ENCODE data around the gene TMEM231.
"Not testable (repeated sequence)": the region's sequence is repeated elsewhere in the genome, so short reads cannot be mapped to it uniquely, and the experiment has no call there.

Gene TMEM231, protein sequence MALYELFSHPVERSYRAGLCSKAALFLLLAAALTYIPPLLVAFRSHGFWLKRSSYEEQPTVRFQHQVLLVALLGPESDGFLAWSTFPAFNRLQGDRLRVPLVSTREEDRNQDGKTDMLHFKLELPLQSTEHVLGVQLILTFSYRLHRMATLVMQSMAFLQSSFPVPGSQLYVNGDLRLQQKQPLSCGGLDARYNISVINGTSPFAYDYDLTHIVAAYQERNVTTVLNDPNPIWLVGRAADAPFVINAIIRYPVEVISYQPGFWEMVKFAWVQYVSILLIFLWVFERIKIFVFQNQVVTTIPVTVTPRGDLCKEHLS

GRCh38 chr16:75555707-75556430 lies at the start of gene TMEM231:
TSS of gene TMEM231 (minus strand) at chr16:75556252. CDS start at chr16:75556209, 43 bp downstream.
- TF ChIP-seq, protein P1, sequence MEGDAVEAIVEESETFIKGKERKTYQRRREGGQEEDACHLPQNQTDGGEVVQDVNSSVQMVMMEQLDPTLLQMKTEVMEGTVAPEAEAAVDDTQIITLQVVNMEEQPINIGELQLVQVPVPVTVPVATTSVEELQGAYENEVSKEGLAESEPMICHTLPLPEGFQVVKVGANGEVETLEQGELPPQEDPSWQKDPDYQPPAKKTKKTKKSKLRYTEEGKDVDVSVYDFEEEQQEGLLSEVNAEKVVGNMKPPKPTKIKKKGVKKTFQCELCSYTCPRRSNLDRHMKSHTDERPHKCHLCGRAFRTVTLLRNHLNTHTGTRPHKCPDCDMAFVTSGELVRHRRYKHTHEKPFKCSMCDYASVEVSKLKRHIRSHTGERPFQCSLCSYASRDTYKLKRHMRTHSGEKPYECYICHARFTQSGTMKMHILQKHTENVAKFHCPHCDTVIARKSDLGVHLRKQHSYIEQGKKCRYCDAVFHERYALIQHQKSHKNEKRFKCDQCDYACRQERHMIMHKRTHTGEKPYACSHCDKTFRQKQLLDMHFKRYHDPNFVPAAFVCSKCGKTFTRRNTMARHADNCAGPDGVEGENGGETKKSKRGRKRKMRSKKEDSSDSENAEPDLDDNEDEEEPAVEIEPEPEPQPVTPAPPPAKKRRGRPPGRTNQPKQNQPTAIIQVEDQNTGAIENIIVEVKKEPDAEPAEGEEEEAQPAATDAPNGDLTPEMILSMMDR (IDR thresholded peaks at IDR 0.05; ENCODE audit: extremely low read depth, missing control alignments): no peak
- DNase-seq (ENCODE audit: low spot score): peak; percentile 97

GRCh38 chr16:75603241-75603640 lies 47.2 kb upstream of the TMEM231 start:
- no peak for DNase-seq (ENCODE audit: low spot score)
- TF ChIP-seq, protein P1 (IDR thresholded peaks at IDR 0.05; ENCODE audit: extremely low read depth, missing control alignments): no peak

DNA sequence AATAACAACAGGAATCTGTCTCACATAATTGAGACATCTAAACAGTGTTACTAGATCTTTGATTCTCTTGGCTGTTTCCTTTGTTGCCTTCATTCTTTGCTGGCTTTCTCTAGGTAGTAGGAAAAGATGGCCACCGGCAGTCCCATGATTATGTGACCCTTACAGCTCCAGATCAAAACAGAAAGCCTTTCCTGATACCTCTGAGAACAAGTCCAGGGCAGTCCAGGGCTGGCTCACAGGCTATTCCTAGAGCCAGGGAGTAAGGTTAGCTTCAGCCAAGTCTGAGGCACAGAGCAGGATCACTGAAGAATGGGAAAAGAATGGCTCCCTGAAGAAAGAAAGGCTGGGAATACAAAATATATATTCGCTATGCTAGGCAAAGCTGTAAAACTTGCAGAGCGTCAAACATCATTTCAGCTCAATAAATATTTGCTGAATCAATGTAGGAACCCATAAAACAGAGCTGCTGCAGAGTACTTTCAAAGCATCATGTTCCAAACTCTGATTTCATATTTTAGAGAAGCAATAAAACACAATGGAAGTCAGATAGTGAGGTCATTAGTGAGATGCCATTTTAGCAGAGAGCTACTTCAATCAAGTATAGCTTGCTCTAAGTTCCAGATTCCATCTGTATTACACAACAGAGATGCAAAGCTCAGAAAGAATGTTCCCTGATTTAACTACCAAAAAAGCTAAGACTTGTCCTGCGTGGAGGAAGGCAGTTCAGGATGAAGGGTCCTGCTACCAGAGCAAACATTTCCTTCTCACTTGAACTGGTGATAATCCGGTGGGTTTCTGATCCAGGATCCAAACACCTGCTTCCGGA lies 43.6 kb upstream of the TMEM231 start:
- TF ChIP-seq, protein P1 (IDR thresholded peaks at IDR 0.05; ENCODE audit: extremely low read depth, missing control alignments): no peak
- DNase-seq (ENCODE audit: low spot score): no peak

DNA sequence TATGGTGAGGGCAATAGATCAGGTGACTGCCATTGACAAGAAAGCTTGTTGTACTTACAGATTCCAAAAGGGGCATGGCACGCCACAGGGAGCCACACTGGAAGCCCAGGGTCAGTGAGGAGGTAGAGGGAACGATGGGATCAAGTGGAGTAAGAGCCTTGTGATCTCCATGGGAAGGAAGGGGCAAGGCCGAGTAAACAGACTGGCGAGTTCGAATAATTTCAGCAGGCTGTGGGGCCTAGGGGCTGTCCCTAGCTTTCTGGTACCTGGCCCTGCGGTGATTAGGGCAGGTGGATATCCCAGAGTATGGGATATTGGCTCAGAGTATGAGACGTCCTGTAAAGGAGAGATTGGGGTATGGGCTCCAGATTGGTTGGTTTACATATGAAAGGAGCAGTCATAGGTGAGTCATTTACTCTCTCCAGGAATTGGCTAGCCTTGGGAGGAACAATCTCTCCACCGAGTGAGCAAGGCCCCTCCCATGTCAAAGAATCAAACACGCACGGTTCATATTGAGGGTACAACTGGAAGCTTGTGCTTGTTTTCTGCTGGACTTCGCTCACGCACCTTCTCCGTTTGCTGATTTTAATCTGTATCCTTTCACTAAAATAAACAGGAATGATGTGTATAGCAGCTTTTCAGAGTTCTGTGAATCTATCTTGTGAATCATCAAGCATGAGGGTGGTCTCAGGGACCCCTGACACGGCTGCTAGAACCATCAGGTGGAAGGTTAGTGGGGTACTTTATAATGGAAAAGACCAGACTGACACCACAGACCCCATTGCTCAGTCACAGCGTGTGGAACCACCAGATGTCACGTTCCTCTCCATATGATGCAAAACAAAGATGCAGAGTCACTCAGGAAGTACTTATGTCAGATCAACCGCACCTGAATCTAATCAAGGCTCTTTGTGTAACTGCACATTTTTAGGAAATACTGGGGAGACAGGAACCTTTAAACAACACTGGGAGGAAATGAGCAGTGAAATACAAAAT lies 38.1 kb upstream of the TMEM231 start:
- TF ChIP-seq, protein P1 (IDR thresholded peaks at IDR 0.05; ENCODE audit: extremely low read depth, missing control alignments): no peak
- no peak for DNase-seq (ENCODE audit: low spot score)

DNA sequence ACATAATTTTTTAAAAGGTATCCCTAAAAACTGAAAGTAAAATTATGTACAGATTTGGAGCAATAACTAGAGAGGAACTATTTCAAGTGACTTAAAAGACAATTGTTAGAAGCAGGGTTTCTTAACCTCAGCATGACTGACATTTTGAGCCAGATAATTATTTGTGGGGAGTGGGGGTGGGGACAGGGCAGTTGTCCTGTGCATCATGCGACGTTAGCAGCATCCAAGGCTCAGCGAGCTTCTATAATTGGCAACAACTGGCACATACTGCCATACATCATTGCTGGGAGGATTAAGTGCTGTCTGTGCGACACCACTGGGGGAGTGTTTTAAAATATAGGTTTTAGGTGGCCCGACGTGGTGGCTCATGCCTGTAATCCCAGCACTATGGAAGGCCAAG lies 37.3 kb upstream of the TMEM231 start:
- DNase-seq (ENCODE audit: low spot score): no peak
- TF ChIP-seq, protein P1 (IDR thresholded peaks at IDR 0.05; ENCODE audit: extremely low read depth, missing control alignments): no peak

DNA sequence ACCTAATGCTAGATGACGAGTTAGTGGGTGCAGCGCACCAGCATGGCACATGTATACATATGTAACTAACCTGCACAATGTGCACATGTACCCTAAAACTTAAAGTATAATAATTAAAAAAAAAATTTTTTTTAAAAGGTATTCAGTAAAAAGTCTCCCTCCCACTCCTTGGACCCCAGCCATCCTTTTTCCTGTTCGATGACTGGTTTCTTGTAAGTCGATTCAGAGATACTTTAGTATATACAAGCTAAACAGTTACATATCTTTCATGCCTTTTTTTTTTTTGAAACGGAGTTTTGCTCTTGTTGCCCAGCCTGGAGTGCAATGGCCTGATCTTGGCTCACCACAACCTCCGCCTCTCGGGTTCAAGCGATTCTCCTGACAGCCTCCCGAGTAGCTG lies 35.9 kb upstream of the TMEM231 start:
- DNase-seq (ENCODE audit: low spot score): not testable (repeated sequence)

All from GM20000 (cell line).